ENCODE results near the gene PPIG. TPM values are rescaled to one million over a fixed set of nuclear protein-coding genes. Genes with fewer than 3 reads are reported as not detected.
"Not testable (repeated sequence)": the region's sequence is repeated elsewhere in the genome, so short reads cannot be mapped to it uniquely, and the experiment has no call there.

The PPIG gene
- total RNA-seq, 1 experiment from 2014 or later = 66.2 TPM

DNA sequence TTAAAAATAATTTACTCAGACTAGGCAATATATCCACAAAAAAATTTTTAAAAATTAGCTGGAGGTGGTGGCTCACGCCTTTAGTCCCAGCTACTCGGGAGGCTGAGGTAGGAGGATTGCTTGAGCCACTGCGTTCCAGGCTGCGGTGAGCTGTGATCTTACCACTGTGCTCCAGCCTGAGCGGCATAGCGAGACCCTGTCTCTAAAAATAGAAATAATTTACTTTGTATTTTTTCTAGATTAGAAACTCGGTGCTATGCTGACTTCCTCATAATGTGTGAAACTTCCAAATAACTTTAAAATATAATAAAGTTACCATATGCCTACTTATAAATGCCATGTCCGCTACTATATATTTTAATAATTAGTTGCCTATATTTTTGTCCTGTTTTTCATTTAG lies 6.7 kb downstream of the PPIG start:
- DNase-seq = no peak
- peaks cover 6 to 19% (median 13%) of the 10 kb centered on the region in 3 experiments for H3K36me3 Mint-ChIP-seq (ENCODE audit: insufficient read depth in 1 of 3, low read depth in 3 of 3)
- Histone ChIP-seq H2BK15ac (ENCODE audit: low read depth, low read length) (no peak overlapping the region), H2BK120ac (ENCODE audit: low read depth, low read length, poor library complexity, severe bottlenecking) (no peak overlapping the region), H3K4me1 (ENCODE audit: insufficient read depth, low read length) (no peaks in the 10 kb centered on the region; the same call in 1 of the 2 replicates), H4K8ac (replicated peaks; ENCODE audit: insufficient read length, low read depth, low read length) (no peak overlapping the region), H3T11ph (ENCODE audit: low read length) (no peak overlapping the region), H3K4me2 (ENCODE audit: insufficient read depth, insufficient read length, low read length) (no peak overlapping the region), H3K9ac (ENCODE audit: extremely low read depth, insufficient read length, low read length) (no peak overlapping the region), H2AK5ac (ENCODE audit: insufficient read length, low read length) (no peak overlapping the region), H3K14ac (ENCODE audit: insufficient read depth, low read length) (no peak overlapping the region), H3K56ac (ENCODE audit: insufficient read length, low read depth, low read length) (no peak overlapping the region), H4K20me1 (ENCODE audit: control insufficient read depth, insufficient read depth, insufficient read length) (no peaks in the 10 kb centered on the region), H4K5ac (ENCODE audit: insufficient read length, low read depth, low read length) (no peak overlapping the region), H2BK20ac (ENCODE audit: low read depth, low read length, poor library complexity, severe bottlenecking) (no peak overlapping the region), H3K79me2 (ENCODE audit: insufficient read depth, low read length) (peaks cover 41% of the 10 kb centered on the region; the same call in 1 of the 2 replicates), H3K79me1 (ENCODE audit: insufficient read depth, low read depth, low read length, poor library complexity, severe bottlenecking) (peaks cover 4% of the 10 kb centered on the region), H2BK5ac (ENCODE audit: insufficient read length, low read length) (no peak overlapping the region), H3K27me3 (ENCODE audit: insufficient read depth, low read length) (no peaks in the 10 kb centered on the region), H2AFZ (ENCODE audit: low read length) (no peak overlapping the region), H3K23me2 (ENCODE audit: insufficient read length, low read depth, low read length, poor library complexity, severe bottlenecking) (no peaks in the 10 kb centered on the region), H3K23ac (ENCODE audit: insufficient read length, low read depth, low read length) (no peak overlapping the region), H3K27ac (ENCODE audit: insufficient read length, low read depth, low read length) (no peak overlapping the region), H2BK12ac (ENCODE audit: insufficient read length, low read depth, low read length) (no peak overlapping the region), H3K18ac (ENCODE audit: insufficient read length, low read depth, low read length) (no peak overlapping the region), H4K91ac (ENCODE audit: insufficient read length, low read depth, low read length) (no peak overlapping the region), H3K9me3 (ENCODE audit: control insufficient read depth, low read depth, low read length) (no peaks in the 10 kb centered on the region), H3K4ac (ENCODE audit: low read depth, low read length) (no peak overlapping the region)
- H3K4me1 Mint-ChIP-seq = peaks cover 11 to 12% of the 10 kb centered on the region in 2 experiments; a peak in 3 of 4 replicates
- no peak overlapping the region for H3K27ac Mint-ChIP-seq
- H3K4me3 Mint-ChIP-seq = no peak overlapping the region
- no peaks in the 10 kb centered on the region for H3K27me3 Mint-ChIP-seq (ENCODE audit: low read depth)
- H3K9me3 Mint-ChIP-seq = peaks cover 0 to 3% of the 10 kb centered on the region in 2 experiments; a peak in 1 of 5 replicates
- WGBS (ENCODE audit: extremely low coverage, insufficient read length, low lambda C conversion rate) = no CpG with 5 or more reads among the region's 8 CpGs
- TF ChIP-seq, protein P1, sequence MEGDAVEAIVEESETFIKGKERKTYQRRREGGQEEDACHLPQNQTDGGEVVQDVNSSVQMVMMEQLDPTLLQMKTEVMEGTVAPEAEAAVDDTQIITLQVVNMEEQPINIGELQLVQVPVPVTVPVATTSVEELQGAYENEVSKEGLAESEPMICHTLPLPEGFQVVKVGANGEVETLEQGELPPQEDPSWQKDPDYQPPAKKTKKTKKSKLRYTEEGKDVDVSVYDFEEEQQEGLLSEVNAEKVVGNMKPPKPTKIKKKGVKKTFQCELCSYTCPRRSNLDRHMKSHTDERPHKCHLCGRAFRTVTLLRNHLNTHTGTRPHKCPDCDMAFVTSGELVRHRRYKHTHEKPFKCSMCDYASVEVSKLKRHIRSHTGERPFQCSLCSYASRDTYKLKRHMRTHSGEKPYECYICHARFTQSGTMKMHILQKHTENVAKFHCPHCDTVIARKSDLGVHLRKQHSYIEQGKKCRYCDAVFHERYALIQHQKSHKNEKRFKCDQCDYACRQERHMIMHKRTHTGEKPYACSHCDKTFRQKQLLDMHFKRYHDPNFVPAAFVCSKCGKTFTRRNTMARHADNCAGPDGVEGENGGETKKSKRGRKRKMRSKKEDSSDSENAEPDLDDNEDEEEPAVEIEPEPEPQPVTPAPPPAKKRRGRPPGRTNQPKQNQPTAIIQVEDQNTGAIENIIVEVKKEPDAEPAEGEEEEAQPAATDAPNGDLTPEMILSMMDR (conservative IDR thresholded peaks at IDR 0.05) = no peak

DNA sequence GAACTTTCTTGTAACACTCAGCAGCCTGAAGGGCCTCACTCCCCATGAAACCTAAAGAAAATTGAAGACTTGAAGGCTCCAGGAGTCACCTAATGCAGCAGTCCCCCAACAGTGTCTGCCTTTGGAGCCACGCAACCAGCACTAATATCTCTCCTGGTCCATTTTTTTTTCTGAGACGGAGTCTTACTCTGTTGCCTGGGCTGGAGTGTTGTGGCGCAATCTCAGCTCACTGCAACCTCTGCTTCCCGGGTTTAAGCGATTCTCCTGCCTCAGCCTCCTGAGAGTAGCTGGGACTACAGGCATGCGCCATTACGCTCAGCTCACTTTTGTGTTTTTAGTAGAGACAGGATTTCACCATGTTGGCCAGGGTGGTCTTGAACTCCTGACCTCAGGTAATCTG lies 12.4 kb downstream of the PPIG start:
- H3K56ac ChIP-seq (ENCODE audit: insufficient read length, low read depth, low read length); H2AFZ ChIP-seq (ENCODE audit: low read length); H3K18ac ChIP-seq (ENCODE audit: insufficient read length, low read depth, low read length); H3K4me2 ChIP-seq (ENCODE audit: insufficient read depth, insufficient read length, low read length); DNase-seq; H3K27ac ChIP-seq (ENCODE audit: insufficient read length, low read depth, low read length); H2BK20ac ChIP-seq (ENCODE audit: low read depth, low read length, poor library complexity, severe bottlenecking); H3K79me1 ChIP-seq (ENCODE audit: insufficient read depth, low read depth, low read length, poor library complexity, severe bottlenecking); H4K8ac ChIP-seq (replicated peaks; ENCODE audit: insufficient read length, low read depth, low read length); H2AK5ac ChIP-seq (ENCODE audit: insufficient read length, low read length); H2BK12ac ChIP-seq (ENCODE audit: insufficient read length, low read depth, low read length); H3K36me3 Mint-ChIP-seq (ENCODE audit: insufficient read depth in 1 of 3, low read depth in 3 of 3); H3K4ac ChIP-seq (ENCODE audit: low read depth, low read length); H4K5ac ChIP-seq (ENCODE audit: insufficient read length, low read depth, low read length); H2BK15ac ChIP-seq (ENCODE audit: low read depth, low read length); H3K4me1 ChIP-seq (ENCODE audit: insufficient read depth, low read length); H3K9me3 Mint-ChIP-seq; H3K9me3 ChIP-seq (ENCODE audit: control insufficient read depth, low read depth, low read length); H3K14ac ChIP-seq (ENCODE audit: insufficient read depth, low read length); H3K4me3 Mint-ChIP-seq; H3K9ac ChIP-seq (ENCODE audit: extremely low read depth, insufficient read length, low read length); H4K91ac ChIP-seq (ENCODE audit: insufficient read length, low read depth, low read length); H3T11ph ChIP-seq (ENCODE audit: low read length); H3K23me2 ChIP-seq (ENCODE audit: insufficient read length, low read depth, low read length, poor library complexity, severe bottlenecking); H3K27me3 Mint-ChIP-seq (ENCODE audit: low read depth); H4K20me1 ChIP-seq (ENCODE audit: control insufficient read depth, insufficient read depth, insufficient read length); H2BK5ac ChIP-seq (ENCODE audit: insufficient read length, low read length); H3K4me1 Mint-ChIP-seq; H2BK120ac ChIP-seq (ENCODE audit: low read depth, low read length, poor library complexity, severe bottlenecking); H3K27me3 ChIP-seq (ENCODE audit: insufficient read depth, low read length); H3K23ac ChIP-seq (ENCODE audit: insufficient read length, low read depth, low read length): not testable (repeated sequence)
- WGBS (ENCODE audit: extremely low coverage, insufficient read length, low lambda C conversion rate) = no CpG with 5 or more reads among the region's 7 CpGs
- peaks cover 21% of the 10 kb centered on the region; the same call in 1 of the 2 replicates for H3K79me2 ChIP-seq (ENCODE audit: insufficient read depth, low read length)
- H3K27ac Mint-ChIP-seq = peak overlapping the region; percentile 7 to 83 (median 27); a peak in 4 of 7 replicates
